ENCODE data around the gene RD3L.
A peak's percentile ranks its signal among the peaks of the same experiment; 100 is the strongest.
"Not testable (repeated sequence)": the region's sequence is repeated elsewhere in the genome, so short reads cannot be mapped to it uniquely, and the experiment has no call there.

The RD3L gene

GRCh38 chr14:103927566-103927965, 14.8 kb downstream of the RD3L start:
- DNase-seq: no peak

DNA sequence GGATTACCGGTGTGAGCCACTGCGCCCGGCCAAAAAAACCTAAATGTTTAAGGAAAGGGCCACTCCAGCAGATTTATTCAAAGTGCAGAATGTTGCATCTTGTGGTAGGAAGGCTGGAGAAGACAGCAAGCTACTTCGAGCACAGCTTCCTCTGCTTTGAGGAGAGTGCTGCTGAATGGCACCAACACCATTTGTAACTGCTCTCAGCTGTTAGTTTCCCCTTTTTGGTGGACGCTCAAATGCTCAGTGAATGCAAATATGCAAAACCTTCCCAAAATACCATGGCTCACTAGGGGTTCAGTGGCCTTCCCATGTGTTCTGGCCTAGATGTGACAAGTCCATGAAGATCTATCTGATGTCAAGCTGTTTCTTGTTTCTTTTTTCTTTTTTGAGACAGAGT, 17.0 kb downstream of the RD3L start:
- no peak for DNase-seq

GRCh38 chr14:103923863-103924262, 18.5 kb downstream of the RD3L start:
- DNase-seq: peak; percentile 65

DNA sequence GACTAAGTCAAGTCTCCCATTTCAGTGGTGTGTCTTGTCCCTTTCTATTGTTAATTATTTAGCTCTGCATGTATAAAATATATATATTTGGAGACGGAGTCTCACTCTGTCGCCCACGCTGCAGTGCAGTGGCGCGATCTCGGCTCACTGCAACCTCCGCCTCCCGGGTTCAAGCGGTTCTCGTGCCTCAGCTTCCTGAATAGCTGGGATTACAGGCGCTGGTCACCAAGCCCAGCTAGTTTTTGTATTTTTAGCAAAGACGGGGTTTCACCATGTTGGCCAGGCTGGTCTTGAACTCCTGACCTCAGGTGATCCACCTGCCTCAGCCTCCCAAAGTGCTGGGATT, 20.5 kb downstream of the RD3L start:
- not testable (repeated sequence) for DNase-seq

DNA sequence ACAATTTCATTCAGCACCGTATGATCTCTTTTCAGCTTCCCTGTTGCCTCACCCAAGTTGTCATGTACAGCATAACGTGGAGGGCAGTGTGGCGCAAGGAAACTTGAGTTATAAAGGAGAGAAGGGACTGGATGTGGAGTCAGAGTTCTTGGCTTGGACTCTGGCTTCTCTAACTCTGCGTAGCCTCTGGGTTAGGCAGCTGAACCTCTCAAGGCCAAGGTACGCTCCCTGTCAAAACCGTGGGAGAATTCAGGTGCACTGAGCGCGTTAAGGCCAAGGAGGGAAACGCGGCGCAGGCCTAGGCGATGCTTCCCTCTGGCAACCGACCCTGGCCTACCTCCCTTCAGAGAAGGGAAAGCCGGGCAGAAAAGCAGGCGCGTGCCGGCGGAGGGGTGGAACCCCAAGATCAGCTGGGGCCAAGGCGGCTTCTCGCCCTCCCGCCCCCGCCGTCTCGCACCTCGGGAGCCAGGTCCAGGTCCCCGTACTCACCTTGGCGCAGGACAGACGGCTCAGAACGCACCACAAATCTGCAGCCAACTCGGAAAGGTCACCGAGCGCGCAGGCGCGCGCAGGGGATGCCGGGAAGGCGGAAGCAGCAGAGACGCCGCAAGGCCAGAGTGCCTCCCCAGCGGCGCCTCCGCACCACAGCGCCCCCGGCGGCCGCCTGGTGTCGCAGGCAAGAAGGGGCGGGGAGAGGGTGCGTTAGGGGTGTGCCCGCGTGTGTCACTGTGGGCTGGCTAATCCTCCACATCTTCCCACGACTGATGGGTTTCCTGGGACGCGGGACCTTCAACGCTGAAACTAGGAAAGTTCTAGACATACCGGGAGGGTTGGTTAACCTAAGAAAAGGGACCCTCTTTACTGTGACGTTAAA, 21.1 kb downstream of the RD3L start:
- peak; percentile 93 for DNase-seq

DNA sequence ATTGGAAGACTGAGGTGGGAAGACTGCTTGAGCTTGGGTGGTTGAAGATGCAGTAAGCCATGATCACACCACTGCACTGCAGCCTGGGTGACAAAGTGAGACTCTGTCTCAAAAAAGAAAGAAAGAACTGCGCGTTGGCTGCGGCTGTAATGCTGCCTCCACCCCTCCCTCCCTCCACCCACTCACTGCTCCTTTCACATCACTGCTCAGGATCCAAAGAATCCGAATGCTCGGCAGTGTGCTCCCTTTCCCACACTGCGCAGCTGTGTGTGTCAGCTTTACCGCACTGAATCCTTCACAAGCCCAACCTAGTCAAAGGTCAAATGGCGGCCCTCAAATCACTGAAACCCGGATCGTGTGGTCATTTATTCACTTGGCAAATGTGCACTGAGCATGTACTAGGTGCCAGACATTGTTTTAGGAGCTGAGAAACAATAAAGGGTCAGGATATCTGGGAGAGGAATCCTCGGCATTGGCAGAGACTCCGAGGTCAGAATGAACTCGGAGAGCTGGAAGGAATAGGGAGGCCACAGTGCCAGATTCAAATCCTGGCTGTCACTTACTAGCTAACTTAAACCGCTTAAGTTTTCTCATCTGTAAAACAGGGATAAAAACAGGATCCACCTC, 25.6 kb downstream of the RD3L start:
- no peak for DNase-seq

DNA sequence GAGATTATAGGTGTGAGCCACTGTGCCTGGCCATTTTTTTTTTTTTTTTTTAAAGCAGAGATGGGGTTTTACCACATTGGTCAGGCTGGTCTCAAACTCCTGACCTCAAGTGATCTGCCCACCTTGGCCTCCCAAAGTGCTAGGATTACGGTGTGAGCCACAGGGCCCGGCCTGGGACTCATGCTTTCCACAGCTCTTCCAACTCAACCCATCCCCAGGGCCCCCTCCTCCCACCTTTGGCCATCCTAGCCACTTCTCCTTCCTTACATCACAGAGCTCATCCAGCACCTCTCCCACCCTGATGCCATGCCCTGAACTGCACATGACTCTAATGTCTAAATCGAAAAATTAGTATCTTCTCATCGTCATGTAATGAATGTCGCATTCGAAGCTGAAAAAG, 26.7 kb downstream of the RD3L start:
- no peak for DNase-seq

GRCh38 chr14:103910984-103911383, 31.3 kb downstream of the RD3L start:
- no peak for DNase-seq

DNA sequence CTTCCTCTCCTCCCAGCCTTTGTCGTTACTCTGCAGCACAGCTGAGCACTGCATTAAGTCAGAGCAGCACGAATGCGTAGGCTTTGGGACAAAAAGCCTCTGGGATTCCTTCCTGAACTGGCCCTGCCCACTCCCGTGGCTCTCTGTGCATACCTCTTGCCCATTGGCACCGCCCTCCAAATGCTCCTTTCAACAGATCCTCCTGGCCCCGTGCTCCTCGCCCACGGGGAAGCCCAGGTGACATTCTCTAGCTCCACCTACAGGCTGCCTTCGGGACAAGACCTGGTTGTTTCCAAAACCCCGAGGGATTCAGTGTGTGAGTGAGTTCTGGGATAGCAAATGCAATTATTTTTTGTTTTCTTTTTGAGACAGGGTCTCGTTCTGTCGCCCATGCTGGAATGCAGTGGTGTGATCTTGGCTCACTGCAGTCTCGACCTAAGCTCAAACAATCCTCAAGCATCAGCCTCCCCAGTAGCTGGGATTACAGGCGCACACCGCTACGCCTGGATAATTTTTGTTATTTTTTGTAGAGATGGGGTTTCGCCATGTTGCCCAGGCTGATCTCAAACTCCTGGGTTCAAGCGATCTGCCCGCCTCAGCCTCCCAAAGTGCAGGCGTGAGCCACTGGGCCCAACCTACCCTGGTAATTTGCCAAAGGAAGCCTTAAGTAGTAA, 31.9 kb downstream of the RD3L start:
- DNase-seq: peak; percentile 49

DNA sequence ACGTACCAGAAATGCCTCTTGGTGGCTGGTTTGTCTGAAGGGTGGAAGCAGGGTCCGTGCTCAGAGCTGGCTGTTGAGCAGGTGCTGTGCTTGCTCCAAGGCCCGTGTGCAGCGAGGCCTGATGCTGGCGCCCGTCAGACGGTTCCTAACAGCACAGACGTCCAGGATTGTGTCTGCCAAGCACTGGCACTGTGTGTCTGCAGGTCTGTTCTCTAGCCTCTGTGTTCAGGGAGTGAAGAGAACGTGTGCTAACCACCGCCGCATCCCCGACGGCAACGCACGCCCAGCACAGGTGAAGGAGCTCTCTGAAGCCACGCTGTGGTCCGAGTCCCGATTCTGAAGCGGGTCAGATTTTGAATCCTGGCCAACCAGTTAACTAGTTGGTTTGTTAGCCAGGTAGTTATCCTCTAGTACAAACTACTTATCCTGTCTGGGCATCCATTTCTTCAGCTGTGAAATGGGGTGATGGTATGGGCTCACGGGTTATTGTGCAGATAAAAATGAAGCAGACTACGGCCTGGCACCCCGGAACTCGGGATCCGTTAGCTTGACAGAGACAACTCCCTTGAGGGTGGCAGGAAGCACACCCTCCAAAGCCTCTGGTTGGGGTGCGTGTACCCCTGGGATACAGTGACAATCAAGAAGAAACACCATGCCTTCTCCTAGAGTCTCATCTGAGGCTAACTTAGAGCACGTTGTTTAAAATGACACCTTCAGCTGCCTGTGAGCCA, 32.6 kb downstream of the RD3L start:
- no peak for DNase-seq

DNA sequence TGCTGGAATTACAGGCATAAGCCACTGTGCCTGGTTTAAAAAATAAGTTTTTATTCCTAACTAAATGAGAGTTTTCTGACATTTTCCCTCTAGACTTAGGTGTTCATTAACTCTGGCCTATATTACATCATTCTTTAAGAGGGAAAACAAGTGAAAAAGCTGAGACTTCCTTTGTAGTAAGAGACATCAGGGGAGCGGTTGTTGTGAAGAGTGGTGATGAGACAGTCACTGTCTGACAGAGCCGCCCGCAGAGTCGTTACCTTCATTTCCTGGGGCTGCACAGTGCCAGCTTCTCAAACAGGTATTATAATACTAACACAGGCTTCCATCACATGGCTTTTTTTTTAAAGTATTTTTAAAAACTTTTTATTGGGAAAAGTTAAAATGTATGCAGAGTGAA, 33.7 kb downstream of the RD3L start:
- DNase-seq: no peak

GRCh38 chr14:103905842-103906456, 36.4 kb downstream of the RD3L start:
- DNase-seq: no peak

DNA sequence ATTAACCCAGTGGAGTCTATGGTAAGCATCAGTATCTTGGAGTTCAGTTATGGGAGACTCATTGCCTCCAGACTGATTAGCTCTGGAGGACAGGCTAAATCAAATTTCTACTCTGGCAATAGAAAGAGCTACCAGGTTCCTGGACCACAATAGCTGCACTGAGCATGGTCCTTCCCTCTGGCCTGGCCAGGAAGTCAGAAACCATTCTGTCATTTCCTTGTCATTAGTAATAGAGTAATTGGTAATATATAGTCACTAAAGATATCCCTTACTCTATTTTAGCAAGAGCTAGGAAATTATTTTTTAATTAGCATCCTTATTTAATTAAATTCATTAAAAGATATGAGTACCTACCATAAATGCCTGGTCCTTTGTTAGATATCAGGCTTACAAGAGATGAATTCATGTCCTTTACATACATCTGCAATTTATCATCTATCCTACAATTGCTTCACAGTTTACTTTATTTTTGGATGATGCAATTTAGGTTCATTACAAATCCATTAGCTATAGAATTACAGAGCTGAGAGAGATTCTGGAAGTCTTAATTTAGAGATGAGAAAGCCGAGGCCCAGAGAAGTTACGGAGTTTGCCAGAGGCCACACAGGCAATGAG, 37.7 kb downstream of the RD3L start:
- DNase-seq: no peak

DNA sequence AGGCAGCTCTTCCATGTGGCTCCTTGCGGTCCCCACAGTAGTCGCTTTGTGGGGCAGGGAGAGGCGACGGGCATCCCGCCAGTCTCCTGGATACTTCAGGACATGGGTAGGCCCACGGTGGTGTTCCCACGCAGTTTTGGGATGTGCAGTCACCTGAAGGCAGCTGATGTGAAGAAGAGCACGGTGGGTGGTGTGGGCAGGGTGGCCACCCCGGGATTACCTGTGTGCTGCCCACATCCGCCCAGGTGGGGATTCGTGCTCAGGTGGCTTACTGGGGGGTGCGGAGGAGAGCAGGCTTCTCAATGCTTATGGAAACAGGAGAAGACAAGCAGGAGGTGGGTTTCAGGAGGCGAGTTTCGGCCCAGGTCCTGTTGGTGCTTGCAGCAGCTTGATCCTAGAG, 42.5 kb downstream of the RD3L start:
- no peak for DNase-seq

DNA sequence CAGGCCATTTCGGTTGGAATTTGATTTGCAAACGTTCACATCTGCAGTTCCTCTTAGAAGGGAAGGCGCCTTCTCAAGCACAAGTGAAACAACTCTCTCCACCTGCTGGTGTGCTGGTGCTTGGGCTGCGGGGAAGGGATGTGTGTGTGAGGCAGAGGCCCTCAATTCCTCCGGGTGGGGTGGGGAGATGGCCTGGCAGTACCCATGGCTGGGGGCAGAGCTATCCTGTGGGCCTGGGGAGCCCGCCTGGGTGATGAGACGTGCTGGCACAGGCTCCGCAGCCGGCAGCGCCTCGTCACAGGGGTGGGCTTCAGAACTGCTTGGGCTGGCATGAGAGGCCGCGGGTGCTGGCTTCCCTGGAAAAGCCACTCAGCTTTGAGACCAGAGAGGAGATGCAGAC, 43.0 kb downstream of the RD3L start:
- DNase-seq: no peak

- DNase-seq: no peak
Measured at GRCh38 chr14:103898711-103899110, 43.6 kb downstream of the RD3L start.

DNA sequence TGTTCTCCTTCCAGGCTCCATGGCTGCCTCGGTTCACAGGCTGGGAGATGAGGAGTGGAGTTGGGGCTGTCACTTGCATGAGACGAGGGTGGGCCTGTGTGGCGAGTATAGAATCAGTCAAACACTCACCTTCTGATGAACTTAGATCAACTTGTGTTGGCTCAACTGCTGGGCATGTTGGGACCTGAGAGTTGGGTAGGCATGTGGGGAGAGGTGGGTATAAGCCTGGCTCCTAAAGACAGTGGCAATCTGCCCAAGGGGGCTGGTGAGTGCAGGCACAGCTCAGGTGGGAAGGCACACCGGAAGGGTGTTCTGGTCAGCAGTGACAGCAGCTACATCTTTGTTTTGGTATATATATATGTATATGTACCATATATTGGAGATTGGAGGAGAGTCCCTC, 44.1 kb downstream of the RD3L start:
- DNase-seq: no peak

GRCh38 chr14:103897075-103897947, 45.0 kb downstream of the RD3L start:
- no peak for DNase-seq

- DNase-seq: no peak
Measured at GRCh38 chr14:103896578-103896977, 45.8 kb downstream of the RD3L start.

DNA sequence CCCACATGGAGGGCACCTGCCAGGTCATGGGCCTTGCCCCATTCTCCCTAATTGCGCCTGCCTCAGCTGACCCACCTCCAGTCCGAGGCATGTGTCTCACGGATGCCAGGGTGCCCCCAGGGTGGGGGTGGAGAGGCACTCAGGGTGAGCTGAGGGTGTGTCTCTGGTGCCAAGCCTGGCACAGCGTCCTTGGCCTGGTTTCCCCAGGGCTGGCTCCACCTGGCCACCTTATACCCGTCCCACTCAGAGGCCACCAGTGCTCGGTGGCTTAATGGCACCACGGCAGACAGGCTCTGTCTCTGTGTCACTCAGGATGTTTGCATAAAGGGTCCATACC, 47.6 kb downstream of the RD3L start:
- DNase-seq: no peak

DNA sequence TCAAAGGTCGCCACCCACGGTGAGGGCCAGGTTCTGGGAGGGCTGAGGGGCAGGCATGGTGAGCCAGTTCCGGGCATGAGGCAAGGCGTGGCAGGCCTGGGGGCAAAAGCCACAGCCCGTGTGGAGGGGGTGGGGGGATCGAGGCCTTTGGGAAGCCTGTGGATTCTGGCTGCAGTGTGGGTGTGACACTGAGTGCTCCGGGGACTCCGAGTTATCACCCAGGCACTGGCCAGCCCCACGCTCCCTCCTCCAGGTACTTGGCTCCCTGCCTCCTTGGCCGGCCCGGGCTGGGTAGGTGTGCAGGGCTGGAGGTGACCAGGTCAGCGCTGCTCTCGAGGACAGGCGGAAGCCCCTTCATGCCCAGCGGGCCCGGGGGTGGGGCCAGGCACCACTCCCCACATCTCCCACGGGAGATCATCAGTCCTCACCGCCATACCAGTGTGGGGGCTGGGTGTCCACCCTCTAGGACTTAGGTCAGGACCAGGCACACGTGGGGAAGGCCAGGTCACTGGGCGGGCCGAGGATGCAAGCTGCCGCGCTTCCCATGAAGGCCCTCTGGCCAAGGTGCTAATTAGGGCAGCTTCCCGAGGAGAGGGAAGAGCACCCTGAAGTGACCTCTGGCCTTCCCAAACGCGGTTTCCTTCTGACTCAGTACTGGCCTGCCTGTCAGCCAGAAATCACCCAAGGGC, 48.2 kb downstream of the RD3L start:
- no peak for DNase-seq

Measured in OCI-M1 (cell line).